HG03175 (cell line): ENCODE results near the gene RAP2C.
"Not testable (repeated sequence)": the region's sequence is repeated elsewhere in the genome, so short reads cannot be mapped to it uniquely, and the experiment has no call there.

Source experiments
- ATAC-seq: cut with Tn5 transposase; IDR thresholded peaks from one replicate; pipeline ENCODE4 v1.9.1; 2021; ENCODE audit warnings: mild to moderate bottlenecking, moderate library complexity; ENCODE audit not compliant: unreplicated experiment

RAP2C gene

GRCh38 chrX:132200976-132201375 lies 18.3 kb downstream of the RAP2C start:
- ATAC-seq = no peak

- ATAC-seq = no peak
Observed at GRCh38 chrX:132199941-132200340, 19.3 kb downstream of the RAP2C start.

- no peak for ATAC-seq
Observed at GRCh38 chrX:132193872-132194574, 25.2 kb downstream of the RAP2C start.

GRCh38 chrX:132191938-132192337 lies 27.3 kb downstream of the RAP2C start:
- ATAC-seq = no peak

- no peak for ATAC-seq
Observed at GRCh38 chrX:132188175-132188574, 31.1 kb downstream of the RAP2C start.

- ATAC-seq = no peak
Observed at GRCh38 chrX:132187451-132187850, 31.8 kb downstream of the RAP2C start.

GRCh38 chrX:132184871-132185270 lies 34.4 kb downstream of the RAP2C start:
- ATAC-seq = no peak

- ATAC-seq = no peak
Observed at GRCh38 chrX:132181364-132181763, 37.9 kb downstream of the RAP2C start.

GRCh38 chrX:132180929-132181328 lies 38.3 kb downstream of the RAP2C start:
- no peak for ATAC-seq

- no peak for ATAC-seq
Observed at GRCh38 chrX:132173647-132174046, 45.6 kb downstream of the RAP2C start.

- no peak for ATAC-seq
Observed at GRCh38 chrX:132171881-132172280, 47.4 kb downstream of the RAP2C start.

GRCh38 chrX:132171478-132171877 lies 47.8 kb downstream of the RAP2C start:
- ATAC-seq = no peak

GRCh38 chrX:132169554-132169953 lies 49.7 kb downstream of the RAP2C start:
- no peak for ATAC-seq

GRCh38 chrX:132165651-132166050 lies 53.6 kb downstream of the RAP2C start:
- no peak for ATAC-seq

GRCh38 chrX:132165005-132165404 lies 54.2 kb downstream of the RAP2C start:
- no peak for ATAC-seq

- ATAC-seq = not testable (repeated sequence)
Observed at GRCh38 chrX:132163094-132163493, 56.2 kb downstream of the RAP2C start.

- no peak for ATAC-seq
Observed at GRCh38 chrX:132153166-132153565, 66.1 kb downstream of the RAP2C start.
